ENCODE data around the gene SACS. TPM values are rescaled to one million over a fixed set of nuclear protein-coding genes. Genes with fewer than 3 reads are reported as not detected.

The SACS gene
- total RNA-seq, 6 experiments from 2014 or later = 1.5 to 5.9 (median 3.3) TPM

- Histone ChIP-seq H3K36me3 (no peaks in the 10 kb centered on the region), H3K9me3 (no peaks in the 10 kb centered on the region), H3K4me3 (no peak overlapping the region), H3K27ac (no peak overlapping the region), H3K4me1 (peaks cover 0 to under 1% (median 0%) of the 10 kb centered on the region in 4 donors), H3K27me3 (no peaks in the 10 kb centered on the region)
- 36% methylated on average over 8 of the region's 8 CpGs for WGBS (ENCODE audit: insufficient coverage, low coverage, low lambda C conversion rate, missing lambda C conversion rate)
- ATAC-seq (no peak), DNase-seq (no peak)
- intact Hi-C loops (cut with DNase I) = no loop called here
- TF ChIP-seq POLR2A (IDR thresholded peaks at IDR 0.05) = no peak
- TF ChIP-seq CTCF (IDR thresholded peaks at IDR 0.05) = no peak
Measured at GRCh38 chr13:23450340-23451046, 17.0 kb upstream of the SACS start.

DNA sequence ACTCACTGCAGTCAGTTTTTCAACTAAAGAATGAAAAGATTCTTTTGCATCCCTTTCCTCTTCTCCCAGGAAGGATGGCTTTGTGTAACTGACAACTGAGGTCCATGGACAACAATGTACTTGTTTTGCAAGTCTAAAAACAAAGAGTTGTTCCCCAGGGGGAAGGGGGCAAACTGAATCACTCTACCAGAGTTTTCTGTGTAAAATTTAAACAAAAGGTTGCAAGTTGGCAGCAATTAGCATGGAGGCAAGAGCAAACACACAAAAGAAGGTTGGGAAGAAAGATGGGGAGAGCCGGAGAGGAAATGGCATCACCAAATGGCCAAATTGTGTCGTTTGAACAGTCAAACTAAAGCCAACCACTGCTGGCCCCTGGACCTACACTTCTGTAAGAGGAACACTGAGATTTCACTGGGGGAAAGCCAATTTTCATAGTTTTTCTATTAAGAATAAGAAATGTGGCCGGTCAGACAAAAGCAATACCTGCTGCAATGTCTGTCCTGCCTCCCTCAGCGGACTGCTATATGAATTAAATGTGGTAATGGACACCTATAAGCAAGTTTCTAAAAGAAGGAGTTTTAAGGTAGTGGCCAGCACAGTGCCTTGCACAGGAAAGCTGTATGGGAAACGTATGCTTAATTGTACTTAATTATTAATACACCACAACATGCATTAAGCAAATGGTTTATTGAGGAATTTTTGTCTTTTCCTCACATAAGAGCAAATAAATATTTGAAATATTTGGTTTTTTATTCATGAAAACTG is 16.1 kb upstream of the SACS start:
- Histone ChIP-seq H3K36me3 (no peaks in the 10 kb centered on the region), H3K4me3 (no peak overlapping the region), H3K27me3 (no peaks in the 10 kb centered on the region), H3K9me3 (no peaks in the 10 kb centered on the region), H3K4me1 (no peaks in the 10 kb centered on the region), H3K27ac (no peak overlapping the region)
- intact Hi-C loops (cut with DNase I) = no loop called here
- no peak for DNase-seq
- TF ChIP-seq POLR2A (IDR thresholded peaks at IDR 0.05) (no peak), CTCF (IDR thresholded peaks at IDR 0.05) (no peak)
- WGBS (ENCODE audit: insufficient coverage, low coverage, low lambda C conversion rate, missing lambda C conversion rate) = 60% methylated on average over 5 of the region's 5 CpGs
- no peak for ATAC-seq

DNA sequence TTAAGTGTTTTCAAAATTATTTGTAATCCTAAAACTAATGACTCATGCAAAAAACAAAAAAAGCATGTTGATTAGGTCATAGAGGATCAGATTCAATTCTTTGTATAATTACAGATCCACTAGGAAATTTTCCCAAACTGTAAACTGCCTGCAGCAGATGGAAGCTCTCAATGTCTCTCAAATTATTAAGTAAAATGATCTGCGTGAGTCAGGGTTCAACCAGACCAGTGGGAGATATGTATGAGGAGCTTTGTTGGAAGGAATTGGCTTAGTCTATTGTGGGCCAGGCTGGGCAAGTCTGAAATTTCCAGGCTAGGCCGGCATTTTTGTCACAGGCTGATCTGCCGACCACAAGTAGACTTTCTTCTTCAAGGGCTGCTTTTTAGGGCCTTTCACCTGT is 14.4 kb upstream of the SACS start:
- Histone ChIP-seq H3K9me3 (no peaks in the 10 kb centered on the region), H3K27me3 (no peaks in the 10 kb centered on the region), H3K4me3 (no peak overlapping the region), H3K27ac (no peak overlapping the region), H3K36me3 (no peaks in the 10 kb centered on the region), H3K4me1 (no peaks in the 10 kb centered on the region)
- 67% methylated on average over 1 of the region's 3 CpGs for WGBS (ENCODE audit: insufficient coverage, low coverage, low lambda C conversion rate, missing lambda C conversion rate)
- intact Hi-C loops (cut with DNase I) = no loop called here
- ATAC-seq = no peak
- DNase-seq = no peak
- TF ChIP-seq POLR2A (IDR thresholded peaks at IDR 0.05) (no peak), CTCF (IDR thresholded peaks at IDR 0.05) (no peak)

- H3K27ac ChIP-seq = no peak overlapping the region
- H3K4me1 ChIP-seq = no peaks in the 10 kb centered on the region
- intact Hi-C loops (cut with DNase I) = no loop called here
- DNase-seq (no peak), ATAC-seq (no peak)
- TF ChIP-seq POLR2A (IDR thresholded peaks at IDR 0.05) (no peak), CTCF (IDR thresholded peaks at IDR 0.05) (no peak)
- H3K27me3 ChIP-seq = no peaks in the 10 kb centered on the region
- H3K4me3 ChIP-seq = no peak overlapping the region
- no peaks in the 10 kb centered on the region for H3K9me3 ChIP-seq
- 83% methylated on average over 1 of the region's 1 CpG for WGBS (ENCODE audit: insufficient coverage, low coverage, low lambda C conversion rate, missing lambda C conversion rate)
- no peaks in the 10 kb centered on the region for H3K36me3 ChIP-seq
Measured at GRCh38 chr13:23445794-23446193, 12.3 kb upstream of the SACS start.
